Measurements from ENCODE around the gene SIX5. TPM values are rescaled to one million over a fixed set of nuclear protein-coding genes. Genes with fewer than 3 reads are reported as not detected.

SIX5 gene
- total RNA-seq = 14.9 and 22.0 TPM in 2 replicates

DNA sequence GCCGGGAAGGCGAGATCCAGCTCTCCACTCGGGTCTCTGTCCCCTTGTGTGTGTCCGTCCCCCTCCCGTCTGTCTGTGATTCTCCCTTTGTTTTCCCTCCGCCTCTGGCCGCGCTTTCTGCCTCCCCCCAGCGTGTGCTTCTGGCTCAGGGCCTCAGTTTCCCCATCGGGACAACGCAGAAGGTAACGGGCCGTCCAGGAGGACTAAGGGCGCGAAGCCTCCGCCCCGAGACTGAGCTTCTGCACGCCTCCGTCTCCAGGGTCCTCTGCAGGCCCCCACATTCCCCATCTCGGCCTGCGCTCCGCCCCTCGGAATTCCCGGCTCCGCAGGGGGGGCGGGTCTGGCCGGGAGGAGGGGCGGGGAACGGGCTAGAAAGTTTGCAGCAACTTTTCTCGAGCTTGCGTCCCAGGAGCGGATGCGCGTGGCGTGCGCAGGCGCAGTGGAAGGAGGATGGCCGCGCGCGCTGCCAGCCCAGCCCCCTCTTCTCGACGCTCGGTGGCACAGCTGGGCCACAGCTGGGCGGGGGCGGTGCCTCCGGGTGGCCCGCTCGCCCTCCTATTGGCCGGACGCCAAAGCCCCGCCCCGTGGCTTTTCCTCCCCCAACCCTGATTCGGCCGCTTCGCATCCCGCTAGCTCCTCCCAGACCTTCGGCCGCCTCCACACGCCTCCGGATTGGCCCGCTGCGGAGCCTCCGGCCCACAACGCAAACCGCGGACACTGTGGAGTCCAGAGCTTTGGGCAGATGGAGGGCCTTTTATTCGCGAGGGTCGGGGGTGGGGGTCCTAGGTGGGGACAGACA, at the start of gene SIX5:
Gene SIX5 (minus strand): TSS at position 269 of the 799 bp plus-strand sequence. CDS start 408 bp downstream, outside the sequence.

GRCh38 chr19:45814851-45815480, 45.9 kb upstream of the SIX5 start, which contains the start of gene RSPH6A:
Gene RSPH6A (minus strand): TSS chr19:45815308. CDS start chr19:45815176, 132 bp downstream.

GRCh38 chr19:45792470-45793177, 23.6 kb upstream of the SIX5 start, which contains the start of gene DMWD:
Gene DMWD (minus strand): TSS chr19:45792845. CDS start chr19:45792756, 89 bp downstream.

DNA sequence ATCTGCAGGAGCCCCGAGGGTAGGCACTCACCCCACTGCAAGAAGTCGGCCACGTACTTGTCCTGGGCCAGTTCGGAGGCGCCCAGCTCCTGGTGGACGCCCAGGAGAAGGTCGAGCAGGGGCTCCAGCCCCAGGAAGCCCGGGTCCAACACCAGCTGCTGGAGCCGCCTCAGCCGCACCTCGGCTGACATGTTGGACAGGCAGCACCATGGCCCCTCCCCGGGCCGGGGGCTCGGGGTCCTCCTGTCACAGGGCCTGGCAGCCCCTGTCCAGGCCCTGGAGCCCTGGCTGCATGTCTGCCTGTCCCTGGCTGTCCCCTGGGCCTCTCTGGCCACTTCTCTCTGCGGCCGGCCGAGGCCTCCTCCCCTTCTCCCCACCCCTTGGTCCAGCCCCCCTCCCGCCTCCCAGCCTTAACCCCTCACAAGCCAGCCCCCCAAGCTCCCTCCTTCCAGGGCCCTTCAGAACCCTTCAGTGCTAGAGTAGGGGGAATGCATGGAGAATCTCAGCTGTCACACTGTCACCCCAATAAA, 13.2 kb upstream of the SIX5 start, which contains the start of gene DMPK:
Gene DMPK (minus strand): TSS at position 329 of the 530 bp plus-strand sequence. CDS start 138 bp downstream, at position 191.

GRCh38 chr19:45733160-45733810, 35.8 kb downstream of the SIX5 start, which contains the start of gene MEIOSIN:
Gene MEIOSIN (plus strand): TSS chr19:45733439. CDS start chr19:45735377, 1,938 bp downstream.

DNA sequence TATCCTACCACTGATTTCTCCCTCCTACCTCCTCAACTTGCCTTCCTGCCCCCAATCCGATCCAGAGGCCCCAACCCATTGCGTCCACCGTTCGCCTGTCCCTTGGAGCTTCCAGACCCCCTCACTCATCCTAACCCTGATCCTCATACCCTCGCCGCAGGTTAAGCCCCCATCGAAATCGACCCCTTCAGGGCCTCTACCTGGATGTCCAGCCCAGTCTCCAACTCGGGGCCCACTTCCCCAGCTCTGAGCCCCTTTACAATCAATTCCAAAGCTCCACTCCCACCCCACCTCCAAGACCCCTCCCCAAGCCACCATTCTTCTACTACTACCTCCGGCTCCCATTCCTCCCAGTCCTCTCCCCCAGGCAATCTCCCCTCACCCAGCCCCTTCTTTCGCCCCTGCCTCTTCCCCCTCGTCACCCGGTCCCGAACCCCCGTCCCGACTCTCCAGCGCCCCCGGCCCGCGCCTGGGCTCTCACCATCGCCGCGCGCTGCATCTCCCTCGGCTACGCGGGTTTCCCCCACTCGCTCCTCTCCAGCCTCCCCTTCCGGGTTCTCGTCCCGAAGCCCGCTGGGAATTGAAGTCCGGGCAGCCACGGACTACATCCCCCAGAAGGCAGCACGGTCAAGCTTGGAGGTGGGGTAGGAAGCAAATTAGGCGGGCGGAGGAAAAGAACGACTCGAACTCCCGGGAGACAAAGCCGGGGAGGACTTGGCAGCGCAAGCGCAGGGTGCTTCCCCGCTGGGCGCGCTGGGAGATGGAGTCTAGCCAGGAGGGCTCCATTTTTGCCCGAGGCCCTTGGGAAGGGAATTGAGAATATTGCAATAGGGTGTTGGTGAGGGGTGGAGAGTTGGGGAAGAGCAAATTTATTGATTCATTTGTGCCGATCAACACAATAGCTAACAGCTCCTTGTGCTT, 38.4 kb downstream of the SIX5 start, which contains the start of gene FBXO46:
Gene FBXO46 (minus strand): TSS at position 529 of the 921 bp plus-strand sequence. CDS start 17,401 bp downstream, outside the sequence.

Other genes with a start within 250 kb of the SIX5 start
- gene OPA3, start 184.4 kb downstream of the SIX5 start, total RNA-seq = 5.8 and 8.5 TPM in 2 replicates
- 0.26 and 0.48 TPM in 2 replicates for gene GPR4, start 167.0 kb downstream of the SIX5 start, total RNA-seq
- gene EML2, start 129.9 kb downstream of the SIX5 start, total RNA-seq = 12.9 and 24.5 TPM in 2 replicates
- 1.7 TPM in 1 of 2 replicates, not detected in the other for gene GIPR, start 101.0 kb downstream of the SIX5 start, total RNA-seq
- gene SNRPD2, start 77.3 kb downstream of the SIX5 start, total RNA-seq = 274 and 363 TPM in 2 replicates
- 13.1 and 17.5 TPM in 2 replicates for gene QPCTL, start 76.6 kb downstream of the SIX5 start, total RNA-seq
- gene FBXO46, start 38.4 kb downstream of the SIX5 start, total RNA-seq = 11.3 and 12.8 TPM in 2 replicates
- 0.13 TPM in 1 of 2 replicates, not detected in the other for gene MEIOSIN, start 35.8 kb downstream of the SIX5 start, total RNA-seq
- gene DMPK, start 13.2 kb upstream of the SIX5 start, total RNA-seq = 7.9 and 33.5 TPM in 2 replicates
- gene DMWD, start 23.6 kb upstream of the SIX5 start, total RNA-seq = 28.7 and 32.5 TPM in 2 replicates
- gene RSPH6A, start 46.1 kb upstream of the SIX5 start, total RNA-seq = 0.08 TPM in 1 of 2 replicates, not detected in the other
- gene SYMPK, start 93.9 kb upstream of the SIX5 start, total RNA-seq = 28.1 and 34.9 TPM in 2 replicates
- 0.13 TPM in 1 of 2 replicates, not detected in the other for gene FOXA3, start 95.1 kb upstream of the SIX5 start, total RNA-seq
- 36.7 and 38.0 TPM in 2 replicates for gene IRF2BP1, start 116.9 kb upstream of the SIX5 start, total RNA-seq
- gene MYPOP, start 133.4 kb upstream of the SIX5 start, total RNA-seq = 1.8 and 6.8 TPM in 2 replicates
- not detected in 2 replicates for gene NANOS2, start 145.5 kb upstream of the SIX5 start, total RNA-seq
- gene NOVA2, start 204.6 kb upstream of the SIX5 start, total RNA-seq = under 0.01 and 0.24 TPM in 2 replicates
- 9.8 and 11.8 TPM in 2 replicates for gene CCDC61, start 226.2 kb upstream of the SIX5 start, total RNA-seq